ENCODE data around the gene CPD.

The CPD gene

DNA sequence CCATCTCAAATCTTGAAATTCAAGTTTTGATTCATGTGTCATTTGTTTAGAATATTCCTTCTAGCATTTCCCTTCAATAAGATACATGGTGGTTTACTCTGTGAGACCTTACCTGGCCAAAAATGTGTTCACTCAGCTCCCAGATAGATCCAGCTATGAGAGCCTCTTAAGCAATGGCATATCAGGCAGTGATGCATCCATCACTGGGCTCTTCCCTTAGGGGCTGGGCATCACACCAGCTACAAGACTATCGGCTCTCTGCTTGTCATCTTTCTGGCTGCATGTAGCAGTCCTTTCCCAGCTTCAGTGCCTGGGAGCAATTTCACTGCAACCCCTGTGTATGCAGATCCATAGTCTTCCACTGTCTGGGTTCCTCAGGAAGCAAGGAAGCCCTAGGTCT lies 139.1 kb downstream of the CPD start:
- TF ChIP-seq GATA2 (IDR thresholded peaks at IDR 0.05; ENCODE audit: low read depth, low read length) (no peak), GATA3 (IDR thresholded peaks at IDR 0.05; ENCODE audit: low read depth, low read length) (no peak)

DNA sequence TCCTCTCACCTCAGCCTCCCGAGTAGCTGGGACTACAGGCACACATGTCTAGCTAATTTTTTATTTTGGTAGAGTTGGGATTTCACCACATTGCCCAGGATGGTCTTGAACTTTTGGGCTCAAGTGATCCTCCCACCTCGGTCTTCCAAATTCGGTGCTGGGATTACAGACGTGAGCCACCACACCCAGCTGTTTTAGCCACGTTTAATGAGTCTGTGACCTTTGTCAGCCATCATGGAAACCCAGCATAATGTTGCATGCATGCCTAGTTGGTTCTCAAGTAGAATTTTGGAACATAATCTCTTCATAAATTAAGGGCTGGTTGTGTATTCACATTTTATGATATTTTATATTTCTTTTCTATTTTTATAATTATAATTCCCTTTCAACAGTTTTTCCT lies 140.4 kb downstream of the CPD start:
- TF ChIP-seq GATA2 (IDR thresholded peaks at IDR 0.05; ENCODE audit: low read depth, low read length) (no peak), GATA3 (IDR thresholded peaks at IDR 0.05; ENCODE audit: low read depth, low read length) (no peak)
